ENCODE data around the gene CABYR. TPM values are rescaled to one million over a fixed set of nuclear protein-coding genes. Genes with fewer than 3 reads are reported as not detected.

The CABYR gene
- total RNA-seq, result 1.5 and 2.7 TPM in 2 replicates

GRCh38 chr18:24138789-24139616 is at the start of gene CABYR:
TSS of gene CABYR (plus strand) at chr18:24139062. CDS start at chr18:24143115, 4,053 bp downstream.

Other genes with a start within 250 kb of the CABYR start
- gene TTC39C, start 124.3 kb upstream of the CABYR start, total RNA-seq, result 15.7 and 16.1 TPM in 2 replicates

Data from aortic smooth muscle cell (primary cell).